DND-41 (cell line): ENCODE data around the gene MTOR.

ENCODE experiments used
- CTCF ChIP-seq: IDR thresholded peaks from 2 replicates; pipeline ENCODE4 v1.5.1; 2012; ENCODE audit warnings: borderline replicate concordance, low read length, moderate library complexity, mild to moderate bottlenecking; ENCODE audit not compliant: poor library complexity, severe bottlenecking; ENCODE audit errors: extremely low read depth
- EZH2 ChIP-seq: IDR thresholded peaks from 3 replicates; pipeline ENCODE4 v1.6.1; 2012; ENCODE audit warnings: borderline replicate concordance, low read depth, mild to moderate bottlenecking, moderate library complexity, low read length, inconsistent platforms; ENCODE audit not compliant: severe bottlenecking

- TF ChIP-seq EZH2 = no peak
- TF ChIP-seq CTCF = no peak
Observed at GRCh38 chr1:11237356-11237755, 25.0 kb downstream of the MTOR start.
